ENCODE results near the gene HBG2. TPM values are rescaled to one million over a fixed set of nuclear protein-coding genes. Genes with fewer than 3 reads are reported as not detected.

Gene HBG2
- total and polyA plus RNA-seq, 4 experiments from 2014 or later = not detected

DNA sequence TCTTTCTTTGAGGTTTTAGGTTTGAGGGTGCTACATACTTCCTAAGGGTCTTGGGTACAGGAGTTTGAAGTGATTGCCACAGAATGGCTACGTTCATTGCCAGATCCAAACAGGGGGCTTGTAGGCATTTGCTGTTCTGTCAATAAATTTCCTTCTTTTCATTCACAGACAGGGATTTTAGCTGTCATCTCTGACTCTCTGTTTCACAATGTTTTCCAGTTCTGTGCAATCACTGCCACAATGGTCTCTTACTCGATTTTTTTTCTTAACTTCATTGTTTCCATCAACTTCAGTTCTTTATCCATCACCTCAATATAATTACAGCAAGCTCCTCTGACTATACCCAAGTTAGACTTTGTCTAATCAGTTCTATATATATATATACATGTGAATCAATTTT lies 14.1 kb downstream of the HBG2 start:
- Mint-ChIP-seq H3K27me3 (peaks cover 2 to 3% of the 10 kb centered on the region in 2 donors), H3K4me1 (no peaks in the 10 kb centered on the region), H3K36me3 (no peaks in the 10 kb centered on the region), H3K9me3 (no peaks in the 10 kb centered on the region), H3K27ac (no peak overlapping the region), H3K4me3 (no peak overlapping the region)
- Histone ChIP-seq H3K9me3 (ENCODE audit: control insufficient read depth in 1 of 2, low read length in 2 of 2) (no peaks in the 10 kb centered on the region), H3K27me3 (ENCODE audit: insufficient read depth, low read length) (no peaks in the 10 kb centered on the region), H3K4me1 (ENCODE audit: insufficient read depth, low read length) (no peaks in the 10 kb centered on the region), H3K27ac (ENCODE audit: low read depth, low read length) (no peak overlapping the region), H3K4me3 (ENCODE audit: low read length in 2 of 2) (no peak overlapping the region), H3K36me3 (ENCODE audit: insufficient read depth, low read length) (no peaks in the 10 kb centered on the region)
- no peak for DNase-seq
- CTCF ChIA-PET (ENCODE audit: partially characterized antibody) = no interaction called here
- POLR2A ChIA-PET (ENCODE audit: partially characterized antibody) = no interaction called here
- intact Hi-C loops (cut with micrococcal nuclease) = no loop called here

DNA sequence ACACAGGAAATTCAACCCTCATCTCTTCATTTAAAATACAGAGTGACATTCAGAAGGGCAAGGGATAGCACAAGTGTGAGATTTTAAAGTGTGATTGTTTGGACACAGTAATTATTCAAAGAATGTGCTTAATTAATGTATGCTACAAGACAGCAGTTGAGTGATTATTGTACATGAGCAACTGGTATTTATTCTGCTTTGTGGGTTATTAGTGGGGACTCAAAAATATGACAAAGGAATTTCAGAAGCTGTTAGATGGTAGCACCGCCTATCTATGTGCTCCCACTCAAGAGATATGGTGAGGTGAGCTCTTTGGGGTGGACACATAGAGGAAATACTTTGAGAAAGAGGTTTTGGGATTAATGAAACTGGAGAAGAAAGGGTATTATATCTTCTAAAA lies 14.5 kb downstream of the HBG2 start:
- no peak overlapping the region for H3K4me3 ChIP-seq (ENCODE audit: low read length in 2 of 2)
- no peaks in the 10 kb centered on the region for H3K4me1 Mint-ChIP-seq
- H3K27ac ChIP-seq (ENCODE audit: low read depth, low read length) = no peak overlapping the region
- no peaks in the 10 kb centered on the region for H3K36me3 ChIP-seq (ENCODE audit: insufficient read depth, low read length)
- ChIA-PET CTCF (ENCODE audit: partially characterized antibody) (no interaction called here), POLR2A (ENCODE audit: partially characterized antibody) (no interaction called here)
- H3K27me3 Mint-ChIP-seq = peaks cover 2 to 3% of the 10 kb centered on the region in 2 donors
- no peak overlapping the region for H3K4me3 Mint-ChIP-seq
- no peaks in the 10 kb centered on the region for H3K9me3 Mint-ChIP-seq
- H3K36me3 Mint-ChIP-seq = no peaks in the 10 kb centered on the region
- no peak overlapping the region for H3K27ac Mint-ChIP-seq
- H3K9me3 ChIP-seq (ENCODE audit: control insufficient read depth in 1 of 2, low read length in 2 of 2) = no peaks in the 10 kb centered on the region
- intact Hi-C loops (cut with micrococcal nuclease) = no loop called here
- DNase-seq = no peak
- H3K4me1 ChIP-seq (ENCODE audit: insufficient read depth, low read length) = no peaks in the 10 kb centered on the region
- H3K27me3 ChIP-seq (ENCODE audit: insufficient read depth, low read length) = no peaks in the 10 kb centered on the region

DNA sequence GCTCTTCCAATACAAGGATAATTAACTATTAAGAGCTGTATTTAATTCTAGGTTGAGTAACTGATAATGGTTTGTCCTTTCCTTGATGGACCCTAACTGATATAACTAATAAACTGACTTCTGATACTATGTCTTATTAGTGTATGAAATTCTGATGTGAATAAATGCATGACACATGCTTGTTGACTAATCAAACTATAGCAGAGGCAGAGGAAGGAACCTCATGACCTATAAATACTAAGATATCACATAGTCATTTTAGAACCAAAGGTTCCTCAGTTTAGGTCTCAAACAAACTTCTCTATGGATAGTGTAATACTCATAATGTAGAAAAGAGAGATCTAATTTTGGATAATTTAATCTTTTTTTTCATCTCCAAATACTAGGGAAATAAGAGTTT lies 15.5 kb downstream of the HBG2 start:
- POLR2A ChIA-PET (ENCODE audit: partially characterized antibody) = no interaction called here
- no peaks in the 10 kb centered on the region for H3K4me1 ChIP-seq (ENCODE audit: insufficient read depth, low read length)
- intact Hi-C loops (cut with micrococcal nuclease) = no loop called here
- Mint-ChIP-seq H3K27me3 (peaks cover 2 to 3% of the 10 kb centered on the region in 2 donors), H3K4me1 (peaks cover 0 to 2% (median 0%) of the 10 kb centered on the region in 4 donors), H3K4me3 (no peak overlapping the region), H3K36me3 (no peaks in the 10 kb centered on the region), H3K9me3 (peaks cover 0 to 2% (median 0%) of the 10 kb centered on the region in 8 donors), H3K27ac (no peak overlapping the region)
- no peaks in the 10 kb centered on the region for H3K27me3 ChIP-seq (ENCODE audit: insufficient read depth, low read length)
- no peak overlapping the region for H3K27ac ChIP-seq (ENCODE audit: low read depth, low read length)
- no peak for DNase-seq
- no peaks in the 10 kb centered on the region for H3K9me3 ChIP-seq (ENCODE audit: control insufficient read depth in 1 of 2, low read length in 2 of 2)
- CTCF ChIA-PET (ENCODE audit: partially characterized antibody) = no interaction called here
- H3K4me3 ChIP-seq (ENCODE audit: low read length in 2 of 2) = no peak overlapping the region
- H3K36me3 ChIP-seq (ENCODE audit: insufficient read depth, low read length) = no peaks in the 10 kb centered on the region

DNA sequence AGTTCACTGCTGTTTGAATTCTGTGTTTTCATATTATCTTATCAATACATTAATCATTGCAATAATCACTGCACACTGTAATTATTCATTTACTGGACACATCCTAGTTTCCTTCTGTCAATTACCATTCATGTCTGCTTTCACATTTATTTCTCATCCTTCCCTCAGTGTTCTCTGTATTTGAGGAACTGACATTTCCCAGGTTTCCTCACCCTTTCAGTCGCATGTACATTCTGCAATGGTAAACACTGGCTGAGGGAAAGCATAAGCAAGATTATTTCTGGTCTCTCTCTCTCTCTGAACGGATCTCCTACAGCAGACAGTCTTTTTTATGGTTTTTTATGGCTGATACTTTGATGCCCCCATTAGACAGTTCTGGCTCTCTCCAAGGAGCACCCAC lies 16.1 kb downstream of the HBG2 start:
- no peaks in the 10 kb centered on the region for H3K4me1 ChIP-seq (ENCODE audit: insufficient read depth, low read length)
- no peak for DNase-seq
- no peak overlapping the region for H3K4me3 Mint-ChIP-seq
- H3K36me3 Mint-ChIP-seq = no peaks in the 10 kb centered on the region
- intact Hi-C loops (cut with micrococcal nuclease) = no loop called here
- peaks cover 0 to 2% (median 0%) of the 10 kb centered on the region in 4 donors for H3K4me1 Mint-ChIP-seq
- H3K27me3 Mint-ChIP-seq = peaks cover 2 to 3% of the 10 kb centered on the region in 2 donors
- no peak overlapping the region for H3K4me3 ChIP-seq (ENCODE audit: low read length in 2 of 2)
- H3K9me3 ChIP-seq (ENCODE audit: control insufficient read depth in 1 of 2, low read length in 2 of 2) = no peaks in the 10 kb centered on the region
- H3K27me3 ChIP-seq (ENCODE audit: insufficient read depth, low read length) = no peaks in the 10 kb centered on the region
- POLR2A ChIA-PET (ENCODE audit: partially characterized antibody) = no interaction called here
- no peak overlapping the region for H3K27ac ChIP-seq (ENCODE audit: low read depth, low read length)
- no peaks in the 10 kb centered on the region for H3K36me3 ChIP-seq (ENCODE audit: insufficient read depth, low read length)
- CTCF ChIA-PET (ENCODE audit: partially characterized antibody) = no interaction called here
- H3K27ac Mint-ChIP-seq = no peak overlapping the region
- peaks cover 0 to 2% (median 0%) of the 10 kb centered on the region in 8 donors for H3K9me3 Mint-ChIP-seq

DNA sequence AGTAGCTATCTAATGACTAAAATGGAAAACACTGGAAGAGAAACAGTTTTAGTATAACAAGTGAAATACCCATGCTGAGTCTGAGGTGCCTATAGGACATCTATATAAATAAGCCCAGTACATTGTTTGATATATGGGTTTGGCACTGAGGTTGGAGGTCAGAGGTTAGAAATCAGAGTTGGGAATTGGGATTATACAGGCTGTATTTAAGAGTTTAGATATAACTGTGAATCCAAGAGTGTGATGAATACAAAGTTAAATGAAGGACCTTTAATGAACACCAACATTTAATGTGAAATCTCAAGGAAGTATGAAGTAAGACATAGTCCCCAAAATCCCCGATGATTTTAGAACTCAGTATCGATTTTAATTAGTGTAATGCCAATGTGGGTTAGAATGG lies 17.2 kb downstream of the HBG2 start:
- intact Hi-C loops (cut with micrococcal nuclease) = no loop called here
- H3K9me3 Mint-ChIP-seq = peaks cover 0 to 2% (median 0%) of the 10 kb centered on the region in 8 donors
- ChIA-PET POLR2A (ENCODE audit: partially characterized antibody) (no interaction called here), CTCF (ENCODE audit: partially characterized antibody) (no interaction called here)
- DNase-seq = no peak
- no peak overlapping the region for H3K4me3 Mint-ChIP-seq
- Histone ChIP-seq H3K27ac (ENCODE audit: low read depth, low read length) (no peak overlapping the region), H3K4me1 (ENCODE audit: insufficient read depth, low read length) (no peaks in the 10 kb centered on the region), H3K36me3 (ENCODE audit: insufficient read depth, low read length) (no peaks in the 10 kb centered on the region), H3K9me3 (ENCODE audit: control insufficient read depth in 1 of 2, low read length in 2 of 2) (no peaks in the 10 kb centered on the region), H3K4me3 (ENCODE audit: low read length in 2 of 2) (no peak overlapping the region), H3K27me3 (ENCODE audit: insufficient read depth, low read length) (no peaks in the 10 kb centered on the region)
- H3K27me3 Mint-ChIP-seq = peaks cover 2 to 3% of the 10 kb centered on the region in 2 donors
- H3K27ac Mint-ChIP-seq = no peak overlapping the region
- no peaks in the 10 kb centered on the region for H3K36me3 Mint-ChIP-seq
- H3K4me1 Mint-ChIP-seq = peaks cover 0 to 2% (median 0%) of the 10 kb centered on the region in 4 donors

DNA sequence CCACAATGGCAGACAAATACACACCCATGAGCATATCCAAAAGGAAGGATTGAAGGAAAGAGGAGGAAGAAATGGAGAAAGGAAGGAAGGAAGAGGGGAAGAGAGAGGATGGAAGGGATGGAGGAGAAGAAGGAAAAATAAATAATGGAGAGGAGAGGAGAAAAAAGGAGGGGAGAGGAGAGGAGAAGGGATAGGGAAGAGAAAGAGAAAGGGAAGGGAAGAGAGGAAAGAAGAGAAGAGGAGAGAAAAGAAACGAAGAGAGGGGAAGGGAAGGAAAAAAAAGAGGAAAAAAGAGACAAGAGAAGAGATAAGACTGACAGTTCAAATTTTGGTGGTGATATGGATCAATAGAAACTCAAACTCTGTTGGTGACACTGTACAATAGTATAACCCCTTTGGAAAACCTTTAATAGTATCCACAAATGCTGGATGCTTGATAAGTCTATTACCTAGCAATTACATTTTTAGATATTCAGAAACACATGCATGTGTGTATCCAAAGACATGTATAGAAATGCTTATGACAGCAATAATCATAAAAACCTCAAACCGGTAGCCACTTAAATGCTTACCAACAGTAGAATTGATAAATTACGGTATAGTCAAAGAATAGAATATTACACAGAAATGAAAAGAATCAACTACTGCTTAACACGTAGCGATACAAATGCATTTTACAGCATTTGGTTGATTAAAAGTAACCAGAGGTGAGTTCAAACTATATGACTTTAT lies 19.1 kb downstream of the HBG2 start:
- Mint-ChIP-seq H3K9me3 (peaks cover 0 to 2% (median 0%) of the 10 kb centered on the region in 8 donors), H3K4me3 (no peak overlapping the region), H3K27me3 (peaks cover 0 to 3% of the 10 kb centered on the region in 2 donors), H3K36me3 (no peaks in the 10 kb centered on the region), H3K4me1 (peaks cover 0 to 2% (median 0%) of the 10 kb centered on the region in 4 donors), H3K27ac (peak overlapping the region in 1 of 7 donors; percentile 39)
- Histone ChIP-seq H3K36me3 (ENCODE audit: insufficient read depth, low read length) (no peaks in the 10 kb centered on the region), H3K27me3 (ENCODE audit: insufficient read depth, low read length) (no peaks in the 10 kb centered on the region), H3K27ac (ENCODE audit: low read depth, low read length) (no peak overlapping the region), H3K4me3 (ENCODE audit: low read length in 2 of 2) (no peak overlapping the region), H3K9me3 (ENCODE audit: control insufficient read depth in 1 of 2, low read length in 2 of 2) (no peaks in the 10 kb centered on the region), H3K4me1 (ENCODE audit: insufficient read depth, low read length) (no peaks in the 10 kb centered on the region)
- POLR2A ChIA-PET (ENCODE audit: partially characterized antibody) = no interaction called here
- DNase-seq = no peak
- CTCF ChIA-PET (ENCODE audit: partially characterized antibody) = no interaction called here
- intact Hi-C loops (cut with micrococcal nuclease) = no loop called here

DNA sequence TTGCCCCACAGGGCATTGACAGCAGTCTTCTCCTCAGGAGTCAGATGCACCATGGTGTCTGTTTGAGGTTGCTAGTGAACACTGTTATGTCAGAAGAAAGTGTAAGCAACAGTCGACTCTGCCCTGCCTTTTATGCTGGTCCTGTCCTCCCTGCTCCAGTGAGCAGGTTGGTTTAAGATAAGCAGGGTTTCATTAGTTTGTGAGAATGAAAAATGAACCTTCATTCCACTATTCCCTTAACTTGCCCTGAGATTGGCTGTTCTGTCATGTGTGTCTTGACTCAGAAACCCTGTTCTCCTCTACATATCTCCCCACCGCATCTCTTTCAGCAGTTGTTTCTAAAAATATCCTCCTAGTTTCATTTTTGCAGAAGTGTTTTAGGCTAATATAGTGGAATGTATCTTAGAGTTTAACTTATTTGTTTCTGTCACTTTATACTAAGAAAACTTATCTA lies 20.2 kb downstream of the HBG2 start, which contains the start of gene HBD:
Gene HBD (minus strand): TSS at position 103 of the 454 bp plus-strand sequence. CDS start 50 bp downstream, at position 53.
- intact Hi-C loops (cut with micrococcal nuclease) = no loop called here
- no peak for DNase-seq
- Mint-ChIP-seq H3K4me1 (peaks cover 0 to 2% (median 0%) of the 10 kb centered on the region in 4 donors), H3K27me3 (peaks cover 0 to 3% of the 10 kb centered on the region in 2 donors), H3K4me3 (no peak within 1 kb of the TSS), H3K9me3 (peaks cover 0 to 2% (median 0%) of the 10 kb centered on the region in 8 donors), H3K27ac (peak within 1 kb of the TSS in 1 of 7 donors; percentile 39), H3K36me3 (no peaks in the 10 kb centered on the region)
- no peak within 1 kb of the TSS for H3K27ac ChIP-seq (ENCODE audit: low read depth, low read length)
- H3K27me3 ChIP-seq (ENCODE audit: insufficient read depth, low read length) = no peaks in the 10 kb centered on the region
- ChIA-PET POLR2A (ENCODE audit: partially characterized antibody) (no interaction called here), CTCF (ENCODE audit: partially characterized antibody) (no interaction called here)
- no peaks in the 10 kb centered on the region for H3K36me3 ChIP-seq (ENCODE audit: insufficient read depth, low read length)
- no peak within 1 kb of the TSS for H3K4me3 ChIP-seq (ENCODE audit: low read length in 2 of 2)
- no peaks in the 10 kb centered on the region for H3K4me1 ChIP-seq (ENCODE audit: insufficient read depth, low read length)
- H3K9me3 ChIP-seq (ENCODE audit: control insufficient read depth in 1 of 2, low read length in 2 of 2) = no peaks in the 10 kb centered on the region
